ENCODE data around the gene CHAC2. TPM values are rescaled to one million over a fixed set of nuclear protein-coding genes. Genes with fewer than 3 reads are reported as not detected.

The CHAC2 gene
- total and polyA plus RNA-seq, 10 donors: 2.7 to 9.5 (median 5.2) TPM

GRCh38 chr2:53777134-53777533 is 9.5 kb downstream of the CHAC2 start:
- no peak for DNase-seq
- no peak overlapping the region for H3K4me3 ChIP-seq
- intact Hi-C loops (cut with DNase I; ENCODE audit: low total_unique reads): no loop called here

GRCh38 chr2:53778536-53779162 is 11.0 kb downstream of the CHAC2 start:
- Histone ChIP-seq H3K27ac (no peak overlapping the region), H3K4me1 (peaks cover 0 to 19% (median 4%) of the 10 kb centered on the region in 6 donors), H3K27me3 (replicated peaks in 1 of 7) (no peaks in the 10 kb centered on the region), H3K4me3 (no peak overlapping the region), H3K9me3 (no peaks in the 10 kb centered on the region), H3K36me3 (peaks cover 0 to 61% (median 9%) of the 10 kb centered on the region in 6 donors)
- no peak for TF ChIP-seq POLR2A (IDR thresholded peaks at IDR 0.05)
- TF ChIP-seq POLR2AphosphoS5 (IDR thresholded peaks at IDR 0.05): no peak
- no peak for TF ChIP-seq CTCF (IDR thresholded peaks at IDR 0.05 in 8 of 11, conservative IDR thresholded peaks at IDR 0.05 in 3 of 11)
- no peak for DNase-seq
- WGBS, 5 donors: 78 to 88% (median 81%) methylated on average over 5 of the region's 5 CpGs
- intact Hi-C loops (cut with DNase I; ENCODE audit: low total_unique reads): no loop called here

More at GRCh38 chr2:53777134-53777533, 9.5 kb downstream of the CHAC2 start:
- Histone ChIP-seq H3K36me3 (peaks cover 0 to 60% (median 8%) of the 10 kb centered on the region in 6 donors), H3K4me1 (peaks cover 0 to 5% (median 0%) of the 10 kb centered on the region in 6 donors), H3K27ac (no peak overlapping the region), H3K9me3 (no peaks in the 10 kb centered on the region), H3K27me3 (replicated peaks in 1 of 7) (no peaks in the 10 kb centered on the region)
- 41 to 62% (median 46%) methylated on average over 1 of the region's 1 CpG for WGBS, 5 donors
- TF ChIP-seq POLR2A (IDR thresholded peaks at IDR 0.05): no peak
- no peak for TF ChIP-seq CTCF (IDR thresholded peaks at IDR 0.05 in 8 of 11, conservative IDR thresholded peaks at IDR 0.05 in 3 of 11)
- no peak for TF ChIP-seq POLR2AphosphoS5 (IDR thresholded peaks at IDR 0.05)

GRCh38 chr2:53780056-53780455 is 12.5 kb downstream of the CHAC2 start:
- no peak for DNase-seq
- H3K9me3 ChIP-seq: no peaks in the 10 kb centered on the region
- H3K27ac ChIP-seq: no peak overlapping the region
- no peak for TF ChIP-seq POLR2AphosphoS5 (IDR thresholded peaks at IDR 0.05)
- TF ChIP-seq POLR2A (IDR thresholded peaks at IDR 0.05): no peak
- no peak for TF ChIP-seq CTCF (IDR thresholded peaks at IDR 0.05 in 8 of 11, conservative IDR thresholded peaks at IDR 0.05 in 3 of 11)
- intact Hi-C loops (cut with DNase I; ENCODE audit: low total_unique reads): no loop called here
- H3K27me3 ChIP-seq (replicated peaks in 1 of 7): no peaks in the 10 kb centered on the region
- WGBS, 5 donors: 89 to 97% (median 90%) methylated on average over 4 of the region's 4 CpGs
- peaks cover 0 to 52% (median 9%) of the 10 kb centered on the region in 6 donors for H3K36me3 ChIP-seq
- peaks cover 12 to 33% (median 15%) of the 10 kb centered on the region in 6 donors for H3K4me1 ChIP-seq
- H3K4me3 ChIP-seq: no peak overlapping the region

GRCh38 chr2:53782676-53783075 is 15.1 kb downstream of the CHAC2 start:
- TF ChIP-seq CTCF (IDR thresholded peaks at IDR 0.05 in 8 of 11, conservative IDR thresholded peaks at IDR 0.05 in 3 of 11): no peak
- no peak for TF ChIP-seq POLR2AphosphoS5 (IDR thresholded peaks at IDR 0.05)
- TF ChIP-seq POLR2A (IDR thresholded peaks at IDR 0.05): no peak
- no peak for DNase-seq
- no peak overlapping the region for H3K27ac ChIP-seq
- intact Hi-C loops (cut with DNase I; ENCODE audit: low total_unique reads): no loop called here
- no peaks in the 10 kb centered on the region for H3K27me3 ChIP-seq (replicated peaks in 1 of 7)
- WGBS, 5 donors: 77 to 86% (median 82%) methylated on average over 8 of the region's 8 CpGs
- peaks cover 0 to 36% (median 5%) of the 10 kb centered on the region in 6 donors for H3K36me3 ChIP-seq
- no peaks in the 10 kb centered on the region for H3K9me3 ChIP-seq
- H3K4me1 ChIP-seq: peaks cover 19 to 52% (median 30%) of the 10 kb centered on the region in 6 donors
- no peak overlapping the region for H3K4me3 ChIP-seq
